Loucy (cell line): ENCODE measurements around the gene TEAD1.

Experiments
- EZH2phosphoT487 ChIP-seq: fragments of 200-600 bp; IDR thresholded peaks from 2 replicates; pipeline ENCODE4 v1.6.1; 2018; ENCODE audit warnings: antibody characterized with exemption, mild to moderate bottlenecking, moderate library complexity, borderline replicate concordance
- TF ChIP-seq, protein P1 (sequence below): fragments of 200-600 bp; sonication (generic); conservative IDR thresholded peaks from 2 replicates; pipeline ENCODE4 v1.5.1; 2014; ENCODE audit warnings: mild to moderate bottlenecking, antibody characterized with exemption, low read length

GRCh38 chr11:12792590-12792989 lies 118.4 kb downstream of the TEAD1 start:
- TF ChIP-seq EZH2phosphoT487: no peak
- TF ChIP-seq, protein P1, sequence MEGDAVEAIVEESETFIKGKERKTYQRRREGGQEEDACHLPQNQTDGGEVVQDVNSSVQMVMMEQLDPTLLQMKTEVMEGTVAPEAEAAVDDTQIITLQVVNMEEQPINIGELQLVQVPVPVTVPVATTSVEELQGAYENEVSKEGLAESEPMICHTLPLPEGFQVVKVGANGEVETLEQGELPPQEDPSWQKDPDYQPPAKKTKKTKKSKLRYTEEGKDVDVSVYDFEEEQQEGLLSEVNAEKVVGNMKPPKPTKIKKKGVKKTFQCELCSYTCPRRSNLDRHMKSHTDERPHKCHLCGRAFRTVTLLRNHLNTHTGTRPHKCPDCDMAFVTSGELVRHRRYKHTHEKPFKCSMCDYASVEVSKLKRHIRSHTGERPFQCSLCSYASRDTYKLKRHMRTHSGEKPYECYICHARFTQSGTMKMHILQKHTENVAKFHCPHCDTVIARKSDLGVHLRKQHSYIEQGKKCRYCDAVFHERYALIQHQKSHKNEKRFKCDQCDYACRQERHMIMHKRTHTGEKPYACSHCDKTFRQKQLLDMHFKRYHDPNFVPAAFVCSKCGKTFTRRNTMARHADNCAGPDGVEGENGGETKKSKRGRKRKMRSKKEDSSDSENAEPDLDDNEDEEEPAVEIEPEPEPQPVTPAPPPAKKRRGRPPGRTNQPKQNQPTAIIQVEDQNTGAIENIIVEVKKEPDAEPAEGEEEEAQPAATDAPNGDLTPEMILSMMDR: no peak
